Naive thymus-derived CD4-positive, alpha-beta T cell (primary cell): ENCODE results near the gene SUGCT. TPM values are rescaled to one million over a fixed set of nuclear protein-coding genes. Genes with fewer than 3 reads are reported as not detected.

Experiments used
- ATAC-seq: fragments of 150-1000 bp; cut with Tn5 transposase; 2 replicates; pipeline ENCODE4 v1.10.0; 2021; ENCODE audit warnings: mild to moderate bottlenecking, moderate library complexity
- CTCF ChIA-PET: fragments of 350-600 bp; sonication (Branson Sonifier 250); formaldehyde crosslinking; loops from one replicate; lab custom pipeline; 2021; ENCODE audit warnings: antibody characterized with exemption; lab: Charles Lee
- POLR2A ChIA-PET: fragments of 350-600 bp; sonication (Branson Sonifier 250); formaldehyde crosslinking; loops from one replicate; lab custom pipeline; 2021; ENCODE audit warnings: antibody characterized with exemption, inconsistent platforms; lab: Charles Lee
- DNase-seq, 9 donors: peaks; one replicate each; pipeline versions ENCODE4 v3.0.0 to v3.0.0-alpha.2; 2020 to 2022; ENCODE audit warnings: mixed read lengths in 1 of 9
- H3K27ac ChIP-seq: one replicate; pipeline ENCODE4 v1.7.0; 2013; ENCODE audit warnings: mild to moderate bottlenecking, low read depth, low read length, moderate library complexity
- H3K27me3 ChIP-seq, 2 donors: one replicate each; pipeline ENCODE4 v1.7.0; 2013; ENCODE audit warnings: low read length in 2 of 2, mild to moderate bottlenecking in 2 of 2, moderate library complexity in 2 of 2; ENCODE audit not compliant: control insufficient read depth in 2 of 2, insufficient read depth in 2 of 2
- H3K36me3 ChIP-seq, 3 experiments: 1 replicate in 2 of 3; 2 replicates in 1 of 3; pipeline ENCODE4 v1.7.0; 2013; ENCODE audit warnings: low read length in 3 of 3, mild to moderate bottlenecking in 3 of 3, moderate library complexity in 1 of 3; ENCODE audit not compliant: insufficient read depth in 3 of 3, control insufficient read depth in 2 of 3
- H3K4me1 ChIP-seq, 2 donors: one replicate each; pipeline ENCODE4 v1.7.0; 2013; ENCODE audit warnings: low read length in 2 of 2, mild to moderate bottlenecking in 2 of 2, moderate library complexity in 1 of 2; ENCODE audit not compliant: control insufficient read depth in 2 of 2, insufficient read depth in 2 of 2
- H3K4me3 ChIP-seq: 2 replicates; pipeline ENCODE4 v1.7.0; 2013; ENCODE audit warnings: mild to moderate bottlenecking, low read length
- H3K9me3 ChIP-seq, 3 experiments: 1 replicate in 2 of 3; 2 replicates in 1 of 3; pipeline ENCODE4 v1.7.0; 2013; ENCODE audit warnings: low read length in 3 of 3; ENCODE audit not compliant: control insufficient read depth in 2 of 3
- H3K27ac Mint-ChIP-seq, 9 donors: one replicate each; pipeline ENCODE4 v1.8.0; 2020 to 2022; ENCODE audit warnings: mixed read lengths in 9 of 9, mild to moderate bottlenecking in 8 of 9, moderate library complexity in 5 of 9, inconsistent platforms in 2 of 9
- H3K27me3 Mint-ChIP-seq, 5 donors: one replicate each; pipeline ENCODE4 v1.8.0; 2021 to 2022; ENCODE audit warnings: mixed read lengths in 5 of 5, mild to moderate bottlenecking in 1 of 5
- H3K36me3 Mint-ChIP-seq, 5 donors: one replicate each; pipeline ENCODE4 v1.8.0; 2020 to 2022; ENCODE audit warnings: mixed read lengths in 5 of 5, mild to moderate bottlenecking in 3 of 5, inconsistent platforms in 1 of 5
- H3K4me1 Mint-ChIP-seq, 7 donors: one replicate each; pipeline ENCODE4 v1.8.0; 2020 to 2022; ENCODE audit warnings: mixed read lengths in 7 of 7, mild to moderate bottlenecking in 3 of 7, inconsistent platforms in 1 of 7
- H3K4me3 Mint-ChIP-seq, 10 donors: one replicate each; pipeline ENCODE4 v1.8.0; 2020 to 2022; ENCODE audit warnings: mild to moderate bottlenecking in 10 of 10, mixed read lengths in 10 of 10, moderate library complexity in 6 of 10, inconsistent platforms in 2 of 10
- H3K9me3 Mint-ChIP-seq, 11 donors: one replicate each; pipeline ENCODE4 v1.8.0; 2020 to 2022; ENCODE audit warnings: mixed read lengths in 11 of 11, mild to moderate bottlenecking in 4 of 11, inconsistent platforms in 1 of 11, moderate library complexity in 1 of 11
- intact Hi-C, 2 donors: fragments of 100-400 bp; cut with micrococcal nuclease; formaldehyde crosslinking; loops; one replicate each; pipeline ENCODE4 v1.15.1; 2023
- polyA plus RNA-seq, 2 donors: library from polyadenylated mRNA; unstranded; fragments of 300-500 nt; fragmentation: Illumina TruSeq; gene quantifications; one replicate each; pipeline ENCODE4 v1.2.3, GENCODE V29; 2021
- total RNA-seq, 6 experiments: library from RNA in 5 of 6; stranded (reverse) in 5 of 6; gene quantifications; 1 replicate in 5 of 6; 2 replicates in 1 of 6; pipeline ENCODE4 v1.2.3 and lab custom pipeline; 2021 to 2026

Gene SUGCT
- total and polyA plus RNA-seq, 7 experiments from 2014 or later = 0.95 to 2.7 (median 2.2) TPM; not detected in 1

GRCh38 chr7:40888499-40888898, 753.7 kb downstream of the SUGCT start:
- Histone ChIP-seq H3K4me1 (no peaks in the 10 kb centered on the region), H3K4me3 (no peak overlapping the region), H3K27ac (no peak overlapping the region), H3K27me3 (no peaks in the 10 kb centered on the region), H3K9me3 (peaks cover 0 to 4% (median 0%) of the 10 kb centered on the region in 3 experiments), H3K36me3 (no peaks in the 10 kb centered on the region)
- ATAC-seq (no peak), DNase-seq (no peak)
- intact Hi-C loops = no loop called here
- Mint-ChIP-seq H3K9me3 (peaks cover 5 to 44% (median 13%) of the 10 kb centered on the region in 11 donors), H3K4me1 (no peaks in the 10 kb centered on the region), H3K27ac (no peak overlapping the region), H3K4me3 (no peak overlapping the region), H3K27me3 (peaks cover 0 to 5% (median 4%) of the 10 kb centered on the region in 5 donors), H3K36me3 (peaks cover 0 to 4% (median 0%) of the 10 kb centered on the region in 5 donors)
- CTCF ChIA-PET = no interaction called here
- POLR2A ChIA-PET = no interaction called here

DNA sequence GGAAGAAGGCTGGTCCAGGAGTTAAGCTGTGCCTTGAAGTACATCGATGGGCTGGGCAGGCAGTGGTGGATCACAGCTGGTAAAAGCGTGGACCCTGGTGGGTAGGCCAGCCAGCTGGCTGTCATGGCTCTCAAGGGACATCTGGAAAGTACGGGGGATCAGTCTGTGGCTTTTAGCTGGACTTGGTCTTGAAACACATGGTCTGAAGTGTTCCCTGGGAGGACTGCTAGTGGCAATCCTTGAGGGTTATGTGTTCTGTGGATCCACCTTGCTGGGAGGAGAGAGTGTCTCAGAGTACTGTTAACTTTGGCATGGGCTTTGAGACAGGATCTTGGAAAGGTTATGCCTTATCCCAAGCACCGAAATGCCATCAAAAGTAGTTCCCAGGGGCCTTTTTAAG, 754.3 kb downstream of the SUGCT start:
- CTCF ChIA-PET = no interaction called here
- no peak overlapping the region for H3K27ac ChIP-seq
- no peaks in the 10 kb centered on the region for H3K27me3 ChIP-seq
- no peaks in the 10 kb centered on the region for H3K4me1 ChIP-seq
- POLR2A ChIA-PET = no interaction called here
- peaks cover 0 to 4% (median 0%) of the 10 kb centered on the region in 3 experiments for H3K9me3 ChIP-seq
- H3K9me3 Mint-ChIP-seq = peaks cover 5 to 44% (median 13%) of the 10 kb centered on the region in 11 donors
- H3K27ac Mint-ChIP-seq = no peak overlapping the region
- H3K4me1 Mint-ChIP-seq = no peaks in the 10 kb centered on the region
- H3K36me3 ChIP-seq = no peaks in the 10 kb centered on the region
- intact Hi-C loops = no loop called here
- no peak overlapping the region for H3K4me3 ChIP-seq
- peaks cover 0 to 4% (median 0%) of the 10 kb centered on the region in 5 donors for H3K36me3 Mint-ChIP-seq
- no peak overlapping the region for H3K4me3 Mint-ChIP-seq
- peaks cover 0 to 5% (median 4%) of the 10 kb centered on the region in 5 donors for H3K27me3 Mint-ChIP-seq
- ATAC-seq (no peak), DNase-seq (no peak)

- H3K4me1 Mint-ChIP-seq = no peaks in the 10 kb centered on the region
- DNase-seq (no peak), ATAC-seq (no peak)
- H3K27ac ChIP-seq = no peak overlapping the region
- peaks cover 5 to 44% (median 13%) of the 10 kb centered on the region in 11 donors for H3K9me3 Mint-ChIP-seq
- CTCF ChIA-PET = no interaction called here
- H3K36me3 Mint-ChIP-seq = peaks cover 0 to 4% (median 0%) of the 10 kb centered on the region in 5 donors
- no peaks in the 10 kb centered on the region for H3K27me3 ChIP-seq
- peaks cover 0 to 5% (median 4%) of the 10 kb centered on the region in 5 donors for H3K27me3 Mint-ChIP-seq
- H3K27ac Mint-ChIP-seq = no peak overlapping the region
- intact Hi-C loops = no loop called here
- peaks cover 0 to 4% (median 0%) of the 10 kb centered on the region in 3 experiments for H3K9me3 ChIP-seq
- no peaks in the 10 kb centered on the region for H3K36me3 ChIP-seq
- no peaks in the 10 kb centered on the region for H3K4me1 ChIP-seq
- no peak overlapping the region for H3K4me3 ChIP-seq
- H3K4me3 Mint-ChIP-seq = no peak overlapping the region
- POLR2A ChIA-PET = no interaction called here
Measured at GRCh38 chr7:40889539-40889938, 754.7 kb downstream of the SUGCT start.

DNA sequence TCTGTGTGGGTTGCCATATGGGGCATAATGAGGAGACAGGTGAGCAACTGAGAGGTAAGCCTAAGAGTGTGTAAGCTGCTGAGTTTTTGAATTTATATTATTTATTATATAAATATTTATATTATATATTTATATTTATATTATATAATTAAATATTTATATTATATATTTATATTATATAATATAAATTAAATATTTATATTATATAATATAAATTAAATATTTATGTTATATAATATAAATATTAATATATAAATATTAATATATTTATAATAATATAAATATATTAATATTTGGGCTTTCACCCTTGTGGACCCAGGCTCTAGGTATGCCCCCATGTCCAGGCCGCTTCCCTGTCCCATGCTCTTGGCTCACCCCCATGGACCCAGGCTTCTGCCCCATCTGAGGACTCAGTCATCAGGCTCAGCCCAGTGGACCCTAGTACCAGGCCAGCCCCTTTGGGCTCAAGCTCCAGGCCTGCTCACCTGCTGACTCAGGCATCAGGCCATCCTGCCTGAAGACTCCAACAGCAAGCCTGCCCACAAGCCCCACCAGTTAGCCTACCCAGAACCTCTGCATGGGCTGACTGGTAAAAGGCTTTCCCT, 755.4 kb downstream of the SUGCT start:
- H3K27ac ChIP-seq = no peak overlapping the region
- peaks cover 0 to 5% (median 4%) of the 10 kb centered on the region in 5 donors for H3K27me3 Mint-ChIP-seq
- no peak for DNase-seq

GRCh38 chr7:40891232-40891631, 756.4 kb downstream of the SUGCT start:
- ChIA-PET POLR2A (no interaction called here), CTCF (no interaction called here)
- H3K4me1 ChIP-seq = no peaks in the 10 kb centered on the region
- ATAC-seq (no peak), DNase-seq (no peak)
- H3K27me3 ChIP-seq = no peaks in the 10 kb centered on the region
- Mint-ChIP-seq H3K27me3 (peaks cover 0 to 5% (median 0%) of the 10 kb centered on the region in 5 donors), H3K27ac (no peak overlapping the region), H3K4me1 (no peaks in the 10 kb centered on the region), H3K36me3 (peaks cover 0 to 4% (median 0%) of the 10 kb centered on the region in 5 donors), H3K4me3 (no peak overlapping the region), H3K9me3 (peaks cover 5 to 45% (median 12%) of the 10 kb centered on the region in 11 donors)
- H3K9me3 ChIP-seq = peaks cover 0 to 2% (median 0%) of the 10 kb centered on the region in 3 experiments
- no peak overlapping the region for H3K4me3 ChIP-seq
- no peak overlapping the region for H3K27ac ChIP-seq
- H3K36me3 ChIP-seq = no peaks in the 10 kb centered on the region
- intact Hi-C loops = no loop called here

More for the DNA sequence above, 755.4 kb downstream of the SUGCT start:
- no peaks in the 10 kb centered on the region for H3K4me1 Mint-ChIP-seq
- ChIA-PET POLR2A (no interaction called here), CTCF (no interaction called here)
- no peak overlapping the region for H3K4me3 Mint-ChIP-seq
- H3K4me3 ChIP-seq = no peak overlapping the region
- H3K9me3 ChIP-seq = peaks cover 0 to 4% (median 0%) of the 10 kb centered on the region in 3 experiments
- no peaks in the 10 kb centered on the region for H3K36me3 ChIP-seq
- H3K36me3 Mint-ChIP-seq = peaks cover 0 to 4% (median 0%) of the 10 kb centered on the region in 5 donors
- ATAC-seq = no peak
- no peak overlapping the region for H3K27ac Mint-ChIP-seq
- intact Hi-C loops = no loop called here
- H3K4me1 ChIP-seq = no peaks in the 10 kb centered on the region
- no peaks in the 10 kb centered on the region for H3K27me3 ChIP-seq
- peaks cover 5 to 49% (median 15%) of the 10 kb centered on the region in 11 donors for H3K9me3 Mint-ChIP-seq

DNA sequence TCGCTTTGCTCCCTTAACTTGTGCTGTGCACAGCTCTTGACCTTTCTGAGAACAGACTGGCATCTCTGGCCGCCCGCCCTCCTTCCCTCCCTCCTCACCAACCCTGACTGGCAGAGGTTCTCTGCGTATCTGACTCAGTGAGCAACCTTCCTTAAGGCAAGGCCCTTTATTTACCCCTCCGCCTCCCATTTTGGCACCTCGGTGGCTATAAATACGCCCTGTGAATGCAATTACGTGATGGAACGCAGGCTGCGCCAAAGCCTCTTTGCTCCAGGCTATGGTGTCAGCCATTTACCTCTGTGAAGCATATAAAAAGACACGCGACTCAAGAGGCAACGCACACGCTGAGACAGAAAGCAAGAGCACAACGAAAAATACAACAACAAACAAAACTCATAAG, 764.3 kb downstream of the SUGCT start:
- Mint-ChIP-seq H3K36me3 (peaks cover 0 to 4% (median 0%) of the 10 kb centered on the region in 5 donors), H3K27ac (no peak overlapping the region), H3K4me3 (no peak overlapping the region), H3K9me3 (peaks cover 0 to 27% (median 11%) of the 10 kb centered on the region in 11 donors), H3K27me3 (no peaks in the 10 kb centered on the region), H3K4me1 (no peaks in the 10 kb centered on the region)
- Histone ChIP-seq H3K9me3 (peaks cover 0 to 4% (median 0%) of the 10 kb centered on the region in 3 experiments), H3K27ac (no peak overlapping the region), H3K36me3 (no peaks in the 10 kb centered on the region), H3K27me3 (no peaks in the 10 kb centered on the region), H3K4me1 (no peaks in the 10 kb centered on the region), H3K4me3 (no peak overlapping the region)
- DNase-seq = no peak
- intact Hi-C loops = no loop called here
- ATAC-seq = no peak
- POLR2A ChIA-PET = no interaction called here
- CTCF ChIA-PET = no interaction called here
